HFFc6 (cell line): ENCODE results near the gene WDR12. TPM values are rescaled to one million over a fixed set of nuclear protein-coding genes. Genes with fewer than 3 reads are reported as not detected.
"Not testable (repeated sequence)": the region's sequence is repeated elsewhere in the genome, so short reads cannot be mapped to it uniquely, and the experiment has no call there.

Experiments used
- DNase-seq: peaks from one replicate; pipeline ENCODE4 v3.0.0-alpha.2; 2018
- H3K27ac Mint-ChIP-seq: 2 replicates; pipeline ENCODE4 v1.8.0; 2020; ENCODE audit warnings: mild to moderate bottlenecking, mixed read lengths
- H3K27me3 Mint-ChIP-seq: 2 replicates; pipeline ENCODE4 v1.8.0; 2021; ENCODE audit warnings: mild to moderate bottlenecking, moderate library complexity, mixed read lengths; ENCODE audit not compliant: insufficient read depth
- H3K36me3 Mint-ChIP-seq: 2 replicates; pipeline ENCODE4 v1.8.0; 2021; ENCODE audit warnings: low read depth, mixed read lengths
- H3K4me1 Mint-ChIP-seq: 2 replicates; pipeline ENCODE4 v1.8.0; 2020; ENCODE audit warnings: low read depth, mixed read lengths
- H3K4me3 Mint-ChIP-seq: 2 replicates; pipeline ENCODE4 v1.8.0; 2020; ENCODE audit warnings: mild to moderate bottlenecking, moderate library complexity, mixed read lengths
- H3K9me3 Mint-ChIP-seq: 2 replicates; pipeline ENCODE4 v1.8.0; 2020; ENCODE audit warnings: mild to moderate bottlenecking, mixed read lengths
- total RNA-seq, 6 experiments: library from RNA; stranded (reverse); fragmentation: NEBNext Ultra II Directional; extraction: Animal tissue kit (Norgen Biotek cat#: 25700); gene quantifications; 2 replicates in 1 of 6; 3 replicates in 5 of 6; pipeline ENCODE4 v1.2.3, GENCODE V29; 2021
- TF ChIP-seq, protein P1 (sequence below): fragments of 200-600 bp; sonication (generic); IDR thresholded peaks from 2 replicates; pipeline ENCODE4 v1.5.0; 2021; ENCODE audit warnings: antibody characterized with exemption, mild to moderate bottlenecking

The WDR12 gene
- total RNA-seq, 6 experiments from 2014 or later = 48.4 to 77.0 (median 56.1) TPM

- TF ChIP-seq, protein P1, sequence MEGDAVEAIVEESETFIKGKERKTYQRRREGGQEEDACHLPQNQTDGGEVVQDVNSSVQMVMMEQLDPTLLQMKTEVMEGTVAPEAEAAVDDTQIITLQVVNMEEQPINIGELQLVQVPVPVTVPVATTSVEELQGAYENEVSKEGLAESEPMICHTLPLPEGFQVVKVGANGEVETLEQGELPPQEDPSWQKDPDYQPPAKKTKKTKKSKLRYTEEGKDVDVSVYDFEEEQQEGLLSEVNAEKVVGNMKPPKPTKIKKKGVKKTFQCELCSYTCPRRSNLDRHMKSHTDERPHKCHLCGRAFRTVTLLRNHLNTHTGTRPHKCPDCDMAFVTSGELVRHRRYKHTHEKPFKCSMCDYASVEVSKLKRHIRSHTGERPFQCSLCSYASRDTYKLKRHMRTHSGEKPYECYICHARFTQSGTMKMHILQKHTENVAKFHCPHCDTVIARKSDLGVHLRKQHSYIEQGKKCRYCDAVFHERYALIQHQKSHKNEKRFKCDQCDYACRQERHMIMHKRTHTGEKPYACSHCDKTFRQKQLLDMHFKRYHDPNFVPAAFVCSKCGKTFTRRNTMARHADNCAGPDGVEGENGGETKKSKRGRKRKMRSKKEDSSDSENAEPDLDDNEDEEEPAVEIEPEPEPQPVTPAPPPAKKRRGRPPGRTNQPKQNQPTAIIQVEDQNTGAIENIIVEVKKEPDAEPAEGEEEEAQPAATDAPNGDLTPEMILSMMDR = peak; percentile 9; the same call in 1 of the 2 replicates
- Mint-ChIP-seq H3K27me3 (no peaks in the 10 kb centered on the region), H3K4me3 (peak overlapping the region; percentile 21; the same call in 1 of the 2 replicates), H3K4me1 (peaks cover 37% of the 10 kb centered on the region), H3K9me3 (no peaks in the 10 kb centered on the region), H3K36me3 (peaks cover 6% of the 10 kb centered on the region; the same call in 1 of the 2 replicates), H3K27ac (peak overlapping the region; percentile 88)
- DNase-seq = peak; percentile 85
Observed at GRCh38 chr2:202932425-202933138, 21.1 kb upstream of the WDR12 start.

GRCh38 chr2:202918860-202919259, 7.4 kb upstream of the WDR12 start:
- Mint-ChIP-seq H3K36me3 (peaks cover 6% of the 10 kb centered on the region), H3K27ac (no peak overlapping the region), H3K9me3 (peaks cover 4% of the 10 kb centered on the region; the same call in 1 of the 2 replicates), H3K4me3 (no peak overlapping the region), H3K4me1 (no peaks in the 10 kb centered on the region), H3K27me3 (peaks cover 2% of the 10 kb centered on the region; the same call in 1 of the 2 replicates)
- DNase-seq = no peak
- TF ChIP-seq, protein P1 = no peak

DNA sequence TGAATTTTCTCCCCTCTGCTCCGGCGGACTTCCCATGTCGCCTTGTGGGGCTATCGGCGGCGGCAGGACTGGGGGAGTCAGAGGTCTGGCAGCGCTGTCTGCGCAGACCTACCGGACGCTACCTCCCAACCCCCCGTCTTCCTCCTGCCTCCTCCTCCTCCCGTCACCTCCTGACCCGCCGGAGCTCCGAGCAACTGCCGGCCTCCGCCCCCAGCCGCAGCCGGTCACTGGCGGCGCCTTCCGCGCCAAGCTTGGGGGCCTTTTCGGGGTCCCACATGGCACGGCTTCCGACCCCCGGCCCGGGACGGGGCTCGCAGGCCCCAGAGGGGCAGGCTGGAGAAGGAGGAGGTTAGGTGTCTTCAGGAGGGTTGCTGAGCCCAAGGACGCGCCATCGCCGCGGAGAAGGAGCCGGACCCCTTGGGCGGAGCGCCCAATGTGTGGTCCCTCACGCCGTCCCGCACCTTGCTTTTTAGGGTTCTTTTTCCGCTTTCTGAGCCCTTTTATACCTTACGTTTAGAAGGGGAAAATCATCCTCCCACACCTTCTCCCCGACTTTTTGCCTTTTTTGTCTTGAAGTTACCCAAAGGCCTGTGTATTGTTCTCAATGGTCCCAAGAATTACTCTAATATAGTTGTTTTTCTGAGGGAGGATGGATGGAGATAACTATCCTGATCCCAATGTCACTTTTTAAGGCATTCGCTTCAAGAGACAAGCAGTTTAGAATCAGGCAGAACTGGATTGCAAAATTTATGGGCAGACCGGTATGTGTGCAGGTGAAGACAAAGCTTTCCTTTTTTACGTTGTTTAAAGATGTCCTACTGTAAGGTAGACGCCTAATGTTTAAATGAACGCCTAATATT, 1.1 kb upstream of the WDR12 start:
- not testable (repeated sequence) for H3K27me3 Mint-ChIP-seq, DNase-seq

DNA sequence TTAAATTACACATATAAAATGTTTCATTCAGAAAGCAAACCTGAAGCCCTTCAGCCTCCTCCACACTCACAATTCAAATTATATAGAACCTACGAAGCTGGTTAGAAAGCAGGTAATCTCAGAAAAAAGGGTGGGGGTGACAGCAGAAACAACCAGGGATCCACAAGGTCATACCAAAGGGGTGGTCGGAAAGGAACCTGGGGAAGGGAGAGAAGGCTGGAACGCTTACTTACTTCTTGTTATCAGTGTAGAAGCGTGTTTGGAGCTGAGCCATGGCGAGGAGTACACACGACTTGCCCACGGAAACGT, 316 bp downstream of the WDR12 start:
- DNase-seq = no peak
- Mint-ChIP-seq H3K4me3 (peak overlapping the region; percentile 96), H3K36me3 (peaks cover 2% of the 10 kb centered on the region), H3K27ac (peak overlapping the region; percentile 94), H3K27me3 (no peaks in the 10 kb centered on the region), H3K9me3 (no peaks in the 10 kb centered on the region), H3K4me1 (peaks cover 37% of the 10 kb centered on the region)
- TF ChIP-seq, protein P1 = no peak

More for the DNA sequence above, 1.1 kb upstream of the WDR12 start:
- peaks cover 37% of the 10 kb centered on the region for H3K4me1 Mint-ChIP-seq
- not testable (repeated sequence) for H3K36me3 Mint-ChIP-seq, H3K9me3 Mint-ChIP-seq
- peak overlapping the region; percentile 96 for H3K4me3 Mint-ChIP-seq
- H3K27ac Mint-ChIP-seq = peak overlapping the region; percentile 94

DNA sequence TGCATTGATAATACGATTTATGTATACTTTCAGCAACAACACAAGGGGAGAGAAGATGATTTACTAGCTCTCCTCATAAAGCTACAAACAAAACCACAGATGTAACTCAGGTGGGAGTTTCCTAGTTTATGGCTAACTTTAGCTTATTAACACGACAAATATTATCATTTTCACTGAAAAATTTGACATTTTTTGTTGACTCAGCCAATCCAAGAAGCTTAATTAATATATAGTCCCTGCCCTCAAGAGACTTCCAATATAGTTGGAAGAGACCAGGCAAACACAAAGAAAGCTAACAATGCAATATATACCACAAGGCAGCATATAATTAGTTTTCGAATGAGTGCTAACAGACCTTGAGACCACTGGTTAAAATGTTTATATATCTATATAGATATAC, 775 bp downstream of the WDR12 start:
- Mint-ChIP-seq H3K27me3 (no peaks in the 10 kb centered on the region), H3K9me3 (no peaks in the 10 kb centered on the region), H3K27ac (no peak overlapping the region; the same call in 1 of the 2 replicates)

GRCh38 chr2:202910250-202910649, 1.2 kb downstream of the WDR12 start:
- not testable (repeated sequence) for H3K27me3 Mint-ChIP-seq, DNase-seq, H3K9me3 Mint-ChIP-seq, H3K27ac Mint-ChIP-seq
- peaks cover 11% of the 10 kb centered on the region for H3K36me3 Mint-ChIP-seq
- H3K4me3 Mint-ChIP-seq = peak overlapping the region; percentile 96
- peaks cover 37% of the 10 kb centered on the region for H3K4me1 Mint-ChIP-seq

More for the DNA sequence above, 775 bp downstream of the WDR12 start:
- Mint-ChIP-seq H3K36me3 (peaks cover 6% of the 10 kb centered on the region), H3K4me1 (peaks cover 37% of the 10 kb centered on the region), H3K4me3 (peak overlapping the region; percentile 96)
- TF ChIP-seq, protein P1 = no peak
- no peak for DNase-seq
